Liver (tissue), 9 donors: ENCODE results near the gene RPS17. TPM values are rescaled to one million over a fixed set of nuclear protein-coding genes. Genes with fewer than 3 reads are reported as not detected.
"Not testable (repeated sequence)": the region's sequence is repeated elsewhere in the genome, so short reads cannot be mapped to it uniquely, and the experiment has no call there.

Source experiments
- DNase-seq: peaks from one replicate; pipeline ENCODE4 v3.0.0-alpha.2; 2017; ENCODE audit warnings: low spot score
- H3K27ac ChIP-seq, 2 donors: one replicate each; pipeline ENCODE4 v1.7.0; 2013; ENCODE audit warnings: inconsistent platforms in 2 of 2, low read length in 2 of 2, control low read depth in 1 of 2, low read depth in 1 of 2, mild to moderate bottlenecking in 1 of 2
- H3K27me3 ChIP-seq, 4 donors: one replicate each; pipeline versions ENCODE4 v1.6.1 to v1.7.0; 2013; ENCODE audit warnings: low read length in 3 of 4, inconsistent platforms in 1 of 4, mild to moderate bottlenecking in 1 of 4, moderate library complexity in 1 of 4; ENCODE audit not compliant: control insufficient read depth in 4 of 4, insufficient read depth in 4 of 4
- H3K36me3 ChIP-seq, 4 donors: one replicate each; pipeline versions ENCODE4 v1.6.1 to v1.7.0; 2013; ENCODE audit warnings: low read length in 3 of 4, mild to moderate bottlenecking in 3 of 4, low read depth in 1 of 4, moderate library complexity in 1 of 4; ENCODE audit not compliant: control insufficient read depth in 4 of 4, insufficient read depth in 3 of 4
- H3K4me1 ChIP-seq, 4 donors: one replicate each; pipeline versions ENCODE4 v1.6.1 to v1.7.0; 2013; ENCODE audit warnings: low read length in 3 of 4, mild to moderate bottlenecking in 3 of 4, moderate library complexity in 1 of 4; ENCODE audit not compliant: control insufficient read depth in 4 of 4, insufficient read depth in 4 of 4
- H3K4me3 ChIP-seq, 3 donors: one replicate each; pipeline versions ENCODE4 v1.6.1 to v1.7.0; 2013; ENCODE audit warnings: low read length in 3 of 3, control low read depth in 1 of 3, low read depth in 1 of 3, mild to moderate bottlenecking in 1 of 3
- H3K9ac ChIP-seq, 2 donors: one replicate each; pipeline ENCODE4 v1.7.0; 2013; ENCODE audit warnings: low read length in 2 of 2, mild to moderate bottlenecking in 2 of 2, moderate library complexity in 2 of 2, control low read depth in 1 of 2, low read depth in 1 of 2
- H3K9me3 ChIP-seq, 4 donors: one replicate each; pipeline versions ENCODE4 v1.6.1 to v1.7.0; 2013; ENCODE audit warnings: low read length in 3 of 4; ENCODE audit not compliant: control insufficient read depth in 4 of 4
- RAD21 ChIP-seq, 2 donors: IDR thresholded peaks; 2 replicates each; pipeline ENCODE4 v1.6.1; 2016; ENCODE audit warnings: antibody characterized with exemption in 2 of 2, mild to moderate bottlenecking in 2 of 2
- WGBS: extraction: QIAGEN DNeasy Blood & Tissue Kit; methylation state at CpG from one replicate; pipeline ENCODE4 v1.1.7; 2013; 5-methylcytosine and 5-hydroxymethylcytosine counted together
- polyA plus RNA-seq, 2 donors: library from polyadenylated mRNA; stranded (reverse) in 1 of 2; unstranded in 1 of 2; fragments of 200-250 nt in 1 of 2; fragments of >200 nt in 1 of 2; fragmentation: Nextera tagmentation in 1 of 2; extraction: Ambion mirVana in 1 of 2; gene quantifications; one replicate each; pipeline versions ENCODE4 v1.2.1 to v1.2.3, GENCODE V29; 2013 to 2015
- total RNA-seq, 2 donors: library from RNA; depleted of rRNA; stranded (reverse); fragments of >200 nt; gene quantifications; one replicate each; pipeline ENCODE4 v1.2.3, GENCODE V29; 2014
- donor health status: healthy.
- donor health status: healthy.
- donor health status: healthy.
- donor health status: healthy.
- donor health status: healthy.

RPS17 gene
- total and polyA plus RNA-seq, 4 donors, result 283 to 1,607 (median 689) TPM

DNA sequence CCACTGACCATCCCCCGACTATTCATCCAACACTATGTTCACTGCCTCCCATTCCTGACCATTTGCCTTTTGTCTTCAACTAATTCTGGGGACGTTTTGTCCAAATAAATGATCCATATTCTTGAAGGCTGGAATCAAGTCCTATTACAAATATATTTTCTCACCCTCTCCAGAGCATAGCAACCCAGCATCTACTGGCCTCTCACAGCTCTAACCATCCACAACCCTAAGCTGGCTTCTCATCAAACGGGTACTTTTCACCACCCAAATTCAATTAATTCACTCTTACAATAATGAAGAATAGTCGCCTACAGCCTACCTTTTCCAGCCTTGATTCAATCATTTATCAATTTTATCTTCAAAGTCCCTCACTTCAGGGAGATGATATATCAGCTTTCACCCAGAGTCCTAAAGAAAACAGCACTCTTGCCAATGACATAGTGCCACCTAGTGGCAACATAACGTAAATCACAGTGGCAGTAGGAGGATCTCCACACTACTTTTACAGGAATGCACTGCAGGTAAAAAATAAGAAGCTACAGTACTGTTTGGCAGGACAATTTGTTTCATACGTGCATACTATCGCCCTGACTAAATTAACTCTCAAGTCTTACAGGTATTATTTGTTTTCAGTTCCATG lies 37.4 kb downstream of the RPS17 start:
- peak; percentile 17 to 43 for TF ChIP-seq RAD21 (IDR thresholded peaks at IDR 0.05)
- not testable (repeated sequence) for H3K9ac ChIP-seq, H3K27ac ChIP-seq, DNase-seq, H3K36me3 ChIP-seq, H3K27me3 ChIP-seq, H3K4me1 ChIP-seq, H3K9me3 ChIP-seq, H3K4me3 ChIP-seq
- 32% methylated on average over 3 of the region's 7 CpGs for WGBS

DNA sequence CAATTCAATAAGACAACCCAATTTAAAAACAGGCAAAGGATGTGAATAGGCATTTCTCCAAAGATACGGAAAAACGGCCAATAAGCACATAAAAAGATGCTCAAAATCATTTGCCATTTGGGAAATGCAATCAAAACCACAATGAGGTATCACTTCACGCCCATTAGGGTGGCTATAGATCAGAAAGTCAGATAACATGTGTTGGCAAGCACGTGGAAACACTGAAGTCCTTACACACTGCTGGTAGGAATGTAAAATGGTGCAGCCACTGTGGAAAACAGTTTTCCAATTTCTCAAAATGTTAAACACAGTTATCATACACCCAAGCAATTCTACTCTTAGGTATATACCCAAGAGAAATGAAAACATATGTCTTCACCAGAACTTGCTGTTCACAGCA lies 39.5 kb downstream of the RPS17 start:
- WGBS, result 71% methylated on average over 4 of the region's 4 CpGs
- H3K9ac ChIP-seq, H3K9me3 ChIP-seq, H3K27me3 ChIP-seq, H3K4me3 ChIP-seq, DNase-seq, H3K27ac ChIP-seq, H3K4me1 ChIP-seq, H3K36me3 ChIP-seq: not testable (repeated sequence)

DNA sequence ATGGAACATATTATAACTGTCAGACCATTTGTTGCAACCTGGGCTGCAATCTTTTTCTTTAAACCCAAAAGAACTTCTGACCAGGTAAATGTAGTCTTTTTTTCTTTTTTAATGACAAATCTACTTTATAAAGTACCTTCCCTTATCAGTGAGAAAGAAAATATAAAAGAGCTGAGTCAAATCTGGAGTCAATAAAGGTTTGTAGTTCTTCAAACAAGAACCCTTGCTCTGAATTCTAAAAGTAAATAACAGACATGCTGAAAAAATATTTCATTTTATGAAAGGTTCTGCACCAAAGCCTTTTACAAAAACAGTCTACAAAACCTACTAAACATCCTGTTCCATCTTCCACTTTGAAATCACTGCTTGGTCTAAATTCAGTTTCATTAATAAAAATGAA lies 42.3 kb downstream of the RPS17 start:
- not testable (repeated sequence) for H3K4me1 ChIP-seq, H3K27me3 ChIP-seq, H3K9me3 ChIP-seq, H3K4me3 ChIP-seq, DNase-seq, H3K9ac ChIP-seq, H3K36me3 ChIP-seq, H3K27ac ChIP-seq

GRCh38 chr15:82488250-82488649 lies 52.0 kb downstream of the RPS17 start:
- H3K36me3 ChIP-seq, H3K9ac ChIP-seq, H3K27me3 ChIP-seq, DNase-seq, H3K9me3 ChIP-seq, H3K27ac ChIP-seq, H3K4me1 ChIP-seq, H3K4me3 ChIP-seq: not testable (repeated sequence)
- WGBS, result 77% methylated on average over 4 of the region's 4 CpGs

- not testable (repeated sequence) for H3K4me1 ChIP-seq, H3K9me3 ChIP-seq, H3K4me3 ChIP-seq, H3K9ac ChIP-seq, H3K36me3 ChIP-seq, H3K27ac ChIP-seq, H3K27me3 ChIP-seq, DNase-seq
- 77% methylated on average over 7 of the region's 7 CpGs for WGBS
These were observed 53.2 kb downstream of the RPS17 start for GRCh38 chr15:82487045-82487444.

Other genes starting within 250 kb of the RPS17 start
- under 1 TPM; 0.33 to 0.42 TPM for gene GOLGA6L10, start 191.0 kb downstream of the RPS17 start, total RNA-seq
- under 1 TPM; 0.15 to 0.67 TPM for gene GOLGA6L10, start 191.0 kb downstream of the RPS17 start, polyA plus RNA-seq
- gene GOLGA6L9, start 110.6 kb downstream of the RPS17 start, total RNA-seq, result 1 to 10 TPM in 1 of 2 donors, under 1 TPM in 1; 0.89 to 1.3 TPM
- gene GOLGA6L9, start 110.6 kb downstream of the RPS17 start, polyA plus RNA-seq, result 1 to 10 TPM in 1 of 2 donors, under 1 TPM in 1; 0.51 to 1.0 TPM
- gene CPEB1, start 106.9 kb upstream of the RPS17 start, total RNA-seq, result under 1 TPM; under 0.01 to 0.14 TPM
- gene CPEB1, start 106.9 kb upstream of the RPS17 start, polyA plus RNA-seq, result under 1 TPM in 1 of 2 donors, not detected in 1; 0.05 TPM
- under 1 TPM in 1 of 2 donors, not detected in 1; 0.33 TPM for gene AP3B2, start 169.4 kb upstream of the RPS17 start, total RNA-seq
- under 1 TPM in 1 of 2 donors, not detected in 1; 0.10 TPM for gene AP3B2, start 169.4 kb upstream of the RPS17 start, polyA plus RNA-seq